Glomerular endothelial cell (primary cell): ENCODE measurements around the gene TMEM255B. TPM values are rescaled to one million over a fixed set of nuclear protein-coding genes. Genes with fewer than 3 reads are reported as not detected.

Source experiments
- DNase-seq: peaks from one replicate; pipeline ENCODE4 v3.0.0-alpha.2; 2011; ENCODE audit warnings: low read depth, low spot score; ENCODE audit errors: extremely low read depth
- total RNA-seq: library from RNA; depleted of rRNA; stranded (reverse); fragments of >200 nt; gene quantifications from 2 replicates; pipeline ENCODE4 v1.2.3, GENCODE V29; 2015

The TMEM255B gene
- total RNA-seq, 1 donor from 2014 or later = 64.3 TPM

DNA sequence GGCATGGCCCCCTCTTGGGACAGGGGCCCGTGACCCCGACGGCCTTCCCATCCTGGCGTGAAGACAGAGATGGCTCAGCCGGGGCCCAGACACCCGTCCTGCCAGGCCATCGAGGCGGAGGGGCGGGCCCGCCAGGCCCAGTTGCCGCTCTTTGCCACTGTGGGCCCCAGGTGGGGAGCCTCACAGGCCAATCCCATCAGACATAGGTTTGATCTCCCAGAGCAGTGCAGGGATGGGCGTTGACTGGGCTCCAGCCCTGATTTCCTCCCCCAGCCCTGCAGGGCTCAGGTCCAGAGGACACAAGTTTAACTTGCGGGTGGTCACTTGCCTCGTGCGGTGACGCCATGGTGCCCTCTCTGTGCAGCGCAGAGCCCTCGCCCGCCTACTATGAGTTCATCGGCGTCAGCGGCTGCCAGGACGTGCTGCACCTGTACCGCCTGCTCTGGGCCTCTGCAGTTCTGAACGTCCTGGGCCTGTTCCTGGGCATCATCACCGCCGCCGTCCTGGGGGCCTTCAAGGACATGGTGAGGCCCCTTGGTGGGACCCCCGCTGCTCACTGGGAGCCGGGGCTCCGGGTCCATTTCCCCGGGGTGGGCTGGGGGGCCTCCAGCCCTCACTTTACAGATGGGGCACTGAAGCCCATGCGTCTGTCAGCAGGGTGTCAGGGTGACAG, 42.4 kb downstream of the TMEM255B start:
- no peak for DNase-seq

DNA sequence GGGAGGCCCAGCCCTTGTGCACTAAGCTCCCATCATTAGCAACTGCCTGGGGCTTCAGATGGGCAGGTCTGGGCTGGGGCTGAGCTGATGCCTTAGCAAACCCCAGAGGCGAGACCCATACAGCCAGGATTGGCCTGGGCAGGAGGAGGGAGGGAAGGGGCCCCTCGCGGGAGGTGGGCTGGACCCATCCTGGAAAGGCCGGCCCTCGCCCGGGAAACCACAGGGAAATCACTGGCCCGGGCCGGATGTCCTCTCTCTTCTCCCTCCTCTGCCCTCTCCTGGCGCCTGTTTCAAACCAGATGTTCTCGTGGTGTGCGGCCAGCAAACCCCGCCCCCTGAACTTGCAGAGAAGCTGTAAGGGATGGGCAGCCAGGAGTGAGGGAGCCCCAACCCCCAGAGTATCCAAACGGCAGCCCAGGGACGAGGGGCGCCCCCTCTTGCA, 43.1 kb downstream of the TMEM255B start:
- DNase-seq = no peak

DNA sequence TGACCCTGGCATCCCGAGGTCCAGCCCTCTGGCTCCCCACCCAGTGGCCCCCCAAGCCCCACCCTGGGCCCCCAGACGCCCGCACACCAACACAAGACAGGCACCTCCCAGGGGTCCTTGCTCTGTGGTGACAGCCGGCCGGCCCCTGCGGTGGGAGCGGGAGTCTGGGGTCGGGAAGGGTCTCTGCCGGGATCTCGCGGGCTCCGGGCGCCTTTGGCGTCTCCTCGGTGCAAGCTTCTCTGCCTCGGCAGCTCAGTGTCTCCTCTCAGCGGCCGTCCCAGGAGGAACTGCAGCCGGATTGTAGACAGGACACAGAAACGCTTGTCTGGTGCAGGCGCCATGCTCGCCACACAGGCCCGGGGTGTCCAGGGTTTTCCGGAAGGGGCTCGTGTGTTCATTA, 43.7 kb downstream of the TMEM255B start:
- DNase-seq = no peak

DNA sequence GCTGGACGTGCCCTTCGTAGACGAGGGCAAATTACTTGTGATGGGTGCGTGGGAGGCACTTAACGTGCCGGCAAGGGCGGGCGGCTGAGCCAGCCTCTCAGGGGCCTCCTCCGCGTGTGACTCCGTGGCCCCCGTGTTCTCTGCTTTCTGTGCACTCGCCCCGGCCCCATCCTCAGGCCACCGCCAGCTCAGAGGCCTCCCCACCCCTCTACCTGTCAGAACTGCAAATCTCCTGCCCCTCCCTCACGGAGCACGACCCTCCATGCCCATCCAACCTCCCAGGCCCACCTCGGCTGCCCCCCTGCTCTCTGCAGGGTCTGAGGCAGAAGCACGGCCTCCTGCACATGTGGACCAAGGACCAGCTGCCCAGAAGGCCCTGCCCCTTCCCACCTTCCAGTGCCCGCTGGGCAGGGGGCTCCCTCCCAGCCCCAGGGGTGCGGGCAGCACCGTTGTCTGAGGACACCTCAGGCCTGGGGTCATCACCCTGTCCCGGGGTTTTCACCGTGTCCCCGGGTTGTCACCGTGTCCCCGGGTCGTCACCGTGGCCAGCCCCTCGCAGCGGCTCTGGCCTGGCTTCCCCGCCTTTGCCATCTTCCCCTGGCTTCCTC, 44.5 kb downstream of the TMEM255B start:
- no peak for DNase-seq

DNA sequence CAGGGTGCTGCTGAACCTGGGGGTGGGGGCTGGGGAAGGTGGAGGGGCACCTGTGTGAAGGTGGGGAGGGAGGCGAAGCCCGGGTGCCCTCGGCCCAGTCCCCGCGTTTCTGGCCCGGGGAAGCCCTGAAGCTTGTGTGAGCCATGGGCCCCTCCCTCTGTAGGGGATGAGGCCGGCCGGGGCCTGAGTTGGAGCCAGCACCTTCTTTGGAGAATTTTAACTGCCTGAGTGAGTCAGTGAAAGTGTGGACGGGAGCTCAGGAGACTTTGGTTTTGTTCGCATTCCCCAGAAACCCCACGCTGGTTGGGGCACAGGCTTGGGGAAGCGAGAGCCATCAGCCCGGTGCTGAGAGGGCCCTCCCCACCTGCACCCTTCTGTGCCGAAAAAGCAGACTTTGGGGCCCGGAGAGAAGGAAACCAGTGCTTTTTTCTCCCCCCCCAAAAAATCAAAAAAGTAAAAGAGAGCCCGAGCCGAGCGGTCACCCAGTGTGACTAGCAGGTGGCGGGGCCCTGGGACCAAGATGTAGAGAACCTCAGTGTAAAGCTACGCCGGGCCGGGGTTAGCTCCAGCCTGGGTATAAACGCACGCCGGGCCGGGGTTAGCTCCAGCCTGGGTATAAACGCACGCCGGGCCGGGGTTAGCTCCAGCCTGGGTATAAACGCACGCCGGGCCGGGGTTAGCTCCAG, 45.1 kb downstream of the TMEM255B start:
- DNase-seq = no peak

DNA sequence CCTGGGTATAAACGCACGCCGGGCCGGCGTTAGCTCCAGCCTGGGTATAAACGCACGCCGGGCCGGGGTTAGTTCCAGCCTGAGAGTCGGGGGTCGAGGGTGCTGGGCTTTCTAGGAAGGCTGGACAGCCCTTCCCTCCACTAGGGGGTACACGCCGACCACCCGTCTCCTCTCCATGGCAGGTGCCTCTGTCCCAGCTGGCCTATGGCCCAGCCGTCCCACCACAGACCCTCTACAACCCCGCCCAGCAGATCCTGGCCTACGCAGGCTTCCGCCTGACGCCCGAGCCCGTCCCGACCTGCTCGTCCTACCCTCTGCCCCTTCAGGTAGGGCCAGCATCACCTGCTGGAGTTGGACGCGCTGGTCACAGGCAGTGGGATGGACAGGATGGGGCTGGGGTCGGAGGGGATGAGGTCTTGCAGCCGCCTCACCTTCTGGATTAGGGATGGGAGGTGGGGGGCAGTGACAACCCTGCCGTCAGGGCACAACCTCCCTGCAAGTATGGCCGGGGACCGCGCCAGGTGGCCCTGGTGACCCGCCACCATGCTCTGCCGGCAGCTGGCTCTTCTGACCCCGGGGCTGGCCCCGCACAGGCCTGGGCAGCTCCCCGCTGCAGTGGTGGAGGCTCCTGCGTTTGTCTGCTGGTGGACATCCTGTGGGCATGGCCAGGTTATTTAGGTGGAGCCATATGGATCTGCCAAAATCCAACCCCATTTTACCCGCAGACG, 45.8 kb downstream of the TMEM255B start:
- DNase-seq = no peak

DNA sequence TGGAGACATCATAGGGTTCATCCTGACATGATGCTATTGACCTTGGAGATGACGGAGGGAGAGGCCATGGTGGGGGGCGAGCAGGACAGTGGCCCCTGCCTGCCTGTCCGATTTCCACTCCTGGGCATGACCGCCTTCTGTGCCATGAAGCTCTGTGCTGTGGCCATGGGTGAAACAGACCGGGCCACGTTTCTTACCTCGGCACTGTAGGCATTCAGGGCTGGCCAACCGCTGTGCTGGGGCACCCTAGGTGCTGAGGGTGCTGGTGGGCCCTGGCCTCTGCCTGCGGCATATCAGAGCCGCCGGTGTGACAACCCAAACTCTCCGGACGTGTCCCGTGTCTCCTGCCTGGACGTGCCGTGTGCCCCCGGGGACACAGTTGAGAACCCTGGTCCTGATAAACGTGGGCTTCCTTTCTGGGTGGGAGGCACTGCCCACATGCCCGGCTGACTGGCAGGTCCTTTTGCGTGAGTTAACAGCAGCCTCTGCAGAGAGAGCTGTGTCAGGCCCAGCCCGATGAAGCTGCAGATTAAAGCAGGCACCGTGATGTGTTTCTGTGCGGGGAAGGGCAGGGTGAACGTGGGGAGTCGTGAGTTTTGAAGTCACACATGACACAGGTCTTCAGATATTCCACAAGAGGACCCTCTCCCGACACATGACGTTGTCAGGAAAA, 46.5 kb downstream of the TMEM255B start:
- no peak for DNase-seq

DNA sequence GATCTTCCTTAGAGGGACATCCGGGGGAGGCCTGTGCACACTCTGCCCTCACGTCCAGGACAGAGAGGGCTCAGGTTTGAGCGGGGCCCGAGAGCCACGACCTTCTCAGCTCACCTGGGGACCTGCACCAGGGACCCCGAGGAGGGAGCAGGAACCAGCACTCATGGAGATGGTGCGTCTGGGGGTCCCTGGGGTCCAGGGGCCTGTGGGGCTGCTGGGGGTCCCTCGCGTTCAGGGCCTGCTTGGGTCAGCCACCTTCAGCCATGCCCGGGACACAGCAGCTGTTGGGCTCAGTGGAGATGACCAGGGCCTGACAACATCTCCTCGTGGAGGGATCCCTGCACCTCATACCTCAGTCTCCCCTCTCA, 47.1 kb downstream of the TMEM255B start:
- no peak for DNase-seq

DNA sequence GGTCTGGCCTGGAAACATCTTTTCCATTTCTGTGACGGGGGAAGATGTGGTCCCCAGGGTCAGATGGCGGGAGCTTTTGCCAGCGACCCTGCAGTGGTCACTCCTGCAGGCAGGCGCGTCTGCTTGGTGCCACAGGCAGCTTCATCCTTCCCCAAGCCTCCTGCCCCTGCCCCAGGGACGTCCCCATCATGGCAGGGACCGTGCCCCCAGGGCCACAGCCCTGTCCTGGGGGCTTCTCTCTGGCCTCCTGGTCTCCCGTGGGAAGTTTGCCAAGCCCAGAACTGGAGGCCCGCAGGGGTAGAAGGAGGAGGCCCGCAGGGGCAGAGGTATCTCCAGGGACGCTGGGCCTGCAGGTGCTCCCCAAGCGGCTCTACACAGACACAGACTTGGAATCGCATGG, 47.5 kb downstream of the TMEM255B start:
- DNase-seq = no peak

DNA sequence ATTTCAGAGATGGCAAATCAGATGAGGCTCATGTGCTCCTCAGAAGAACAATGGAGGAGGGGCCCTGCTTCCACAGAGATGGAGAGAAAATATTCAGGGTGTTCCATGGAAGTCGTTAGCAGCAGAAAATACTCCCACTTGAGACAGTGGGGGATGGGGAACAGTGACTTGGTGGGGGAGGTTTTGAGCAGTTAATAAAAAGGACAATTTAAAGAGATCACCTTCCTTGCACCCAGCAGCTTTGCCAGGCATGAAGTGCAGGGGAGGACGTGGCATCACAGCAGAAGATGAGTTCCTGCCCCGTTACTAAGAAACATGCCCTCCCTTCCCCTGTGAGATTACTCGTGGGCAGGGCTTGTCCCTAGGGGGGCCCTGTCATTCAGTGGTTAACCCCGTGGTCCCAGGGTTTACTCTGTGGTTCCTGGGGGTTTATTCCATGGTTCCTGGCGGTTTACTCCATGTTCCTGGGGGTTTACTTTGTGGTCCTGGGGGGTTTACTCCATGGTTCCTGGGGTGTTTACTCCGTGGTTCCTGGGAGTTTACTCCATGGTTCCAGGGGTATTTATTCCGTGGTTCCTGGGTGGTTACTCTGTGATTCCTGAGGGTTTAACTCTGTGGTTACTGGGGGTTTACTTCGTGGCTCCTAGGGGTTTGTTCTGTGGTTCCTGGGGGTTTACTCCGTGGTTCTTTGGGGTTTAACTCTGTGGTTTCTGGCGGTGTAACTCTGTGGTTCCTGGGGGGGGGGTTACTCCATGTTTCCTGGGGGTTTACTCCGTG, 49.2 kb downstream of the TMEM255B start:
- no peak for DNase-seq

DNA sequence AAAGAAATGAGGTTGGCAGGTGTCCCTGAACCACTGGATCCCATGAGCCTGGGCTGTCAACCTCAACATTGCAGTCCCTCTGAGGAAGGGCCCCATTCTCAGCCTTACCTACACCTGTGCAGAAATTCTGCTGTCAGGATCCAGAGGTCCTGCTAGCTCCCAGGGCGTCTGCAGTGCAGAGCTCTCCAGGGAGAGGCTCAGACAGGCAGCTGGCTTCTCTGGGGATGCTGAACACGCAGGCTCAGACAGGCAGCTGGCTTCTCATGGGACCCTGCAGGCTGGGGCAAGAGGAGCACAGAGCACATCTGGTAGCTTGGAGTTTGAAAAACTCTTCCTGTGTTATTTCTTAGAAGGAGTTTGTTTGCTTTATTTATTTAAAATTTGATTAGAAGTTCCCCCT, 50.9 kb downstream of the TMEM255B start:
- DNase-seq = no peak

DNA sequence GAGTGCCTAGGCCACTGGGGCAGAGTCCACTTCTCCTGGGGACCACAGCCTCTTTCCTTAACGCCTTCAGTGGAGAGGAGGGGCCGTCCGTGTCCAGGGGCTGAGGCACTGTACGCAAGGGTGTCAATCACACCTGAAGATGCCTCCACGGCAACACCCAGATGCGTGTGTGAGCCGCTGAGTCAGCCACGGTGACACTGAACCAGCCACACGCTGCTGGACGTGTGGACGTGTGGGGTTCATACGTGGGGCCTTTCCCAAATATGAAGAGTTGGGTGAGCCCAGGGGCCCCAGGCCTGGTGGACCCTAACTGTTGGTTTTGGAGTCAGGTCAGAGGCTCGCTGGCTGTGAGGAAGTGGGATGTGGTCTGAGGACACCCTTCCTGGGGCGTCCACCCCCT, 51.6 kb downstream of the TMEM255B start:
- DNase-seq = no peak

DNA sequence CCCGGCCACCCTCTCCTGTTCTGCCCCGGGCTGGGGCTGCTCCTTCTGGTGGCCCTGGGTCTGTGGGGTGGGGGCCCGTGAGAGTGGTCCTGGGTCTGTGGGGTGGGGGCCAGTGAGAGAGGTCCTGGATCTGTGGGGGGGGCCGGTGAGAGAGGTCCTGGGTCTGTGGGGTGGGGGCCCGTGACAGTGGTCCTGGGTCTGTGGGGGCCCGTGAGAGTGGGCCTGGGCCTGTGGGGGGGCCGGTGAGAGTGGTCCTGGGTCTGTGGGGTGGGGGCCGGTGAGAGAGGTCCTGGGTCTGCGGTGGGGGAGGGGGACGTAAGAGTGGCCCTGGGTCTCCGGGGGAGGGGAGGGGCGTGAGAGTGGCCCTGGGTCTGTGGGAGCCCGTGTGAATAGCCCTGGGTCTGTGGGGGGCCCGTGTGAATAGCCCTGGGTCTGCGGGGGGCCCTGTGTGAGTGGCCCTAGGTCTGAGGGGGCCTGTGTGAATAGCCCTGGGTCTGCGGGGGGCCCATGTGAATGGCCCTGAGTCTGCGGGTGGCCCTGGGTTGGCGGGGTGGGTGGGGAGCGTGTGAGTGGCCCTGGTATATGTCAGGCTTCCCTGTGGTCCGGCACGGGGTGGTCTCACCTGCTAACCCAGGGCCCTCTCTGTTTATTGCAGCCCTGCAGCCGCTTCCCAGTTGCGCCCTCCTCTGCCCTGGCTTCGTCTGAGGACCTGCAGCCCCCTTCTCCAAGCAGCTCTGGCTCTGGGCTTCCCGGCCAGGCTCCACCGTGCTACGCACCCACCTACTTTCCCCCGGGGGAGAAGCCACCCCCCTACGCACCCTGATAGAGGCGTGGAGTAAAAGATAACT, 52.3 kb downstream of the TMEM255B start:
- no peak for DNase-seq

DNA sequence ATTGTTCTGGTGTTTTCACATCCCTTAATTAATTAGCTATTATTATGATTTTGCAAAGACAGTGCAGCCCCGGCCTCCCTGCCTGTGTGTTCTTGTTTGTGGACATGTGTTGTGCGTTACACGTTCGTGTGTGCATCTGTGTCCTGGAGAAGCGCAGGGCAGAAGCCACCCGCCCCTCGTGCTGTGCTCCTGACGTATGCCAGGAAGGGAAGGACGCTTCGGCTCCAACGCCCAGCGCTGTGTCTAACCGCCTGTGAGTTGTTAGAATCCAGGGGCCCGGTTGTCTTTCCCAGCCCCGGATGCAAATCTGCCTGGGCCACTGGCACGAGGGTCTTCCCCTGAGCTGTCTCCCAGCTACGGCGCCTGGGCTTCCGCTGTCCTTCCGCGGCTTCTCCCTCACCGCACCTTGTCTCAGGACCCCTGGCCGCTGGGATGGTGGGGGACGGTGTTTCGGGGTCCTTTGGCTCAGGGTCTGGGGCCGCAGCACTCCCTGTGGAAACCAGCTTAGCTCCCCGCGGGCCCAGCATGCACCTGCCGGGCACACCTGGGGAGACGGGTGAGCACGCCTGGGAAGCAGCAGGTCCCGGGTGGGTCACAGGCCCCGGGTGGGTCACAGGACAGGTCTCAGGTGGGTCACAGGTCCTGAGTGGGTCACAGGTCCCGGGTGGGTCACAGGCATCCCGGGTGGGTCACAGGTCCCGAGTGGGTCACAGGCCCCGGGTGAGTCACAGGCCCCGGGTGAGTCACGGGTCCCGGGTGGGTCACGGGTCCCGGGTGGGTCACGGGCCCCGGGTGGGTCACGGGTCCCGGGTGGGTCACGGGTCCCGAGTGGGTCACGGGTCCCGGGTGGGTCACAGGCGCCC, 53.4 kb downstream of the TMEM255B start:
- no peak for DNase-seq

DNA sequence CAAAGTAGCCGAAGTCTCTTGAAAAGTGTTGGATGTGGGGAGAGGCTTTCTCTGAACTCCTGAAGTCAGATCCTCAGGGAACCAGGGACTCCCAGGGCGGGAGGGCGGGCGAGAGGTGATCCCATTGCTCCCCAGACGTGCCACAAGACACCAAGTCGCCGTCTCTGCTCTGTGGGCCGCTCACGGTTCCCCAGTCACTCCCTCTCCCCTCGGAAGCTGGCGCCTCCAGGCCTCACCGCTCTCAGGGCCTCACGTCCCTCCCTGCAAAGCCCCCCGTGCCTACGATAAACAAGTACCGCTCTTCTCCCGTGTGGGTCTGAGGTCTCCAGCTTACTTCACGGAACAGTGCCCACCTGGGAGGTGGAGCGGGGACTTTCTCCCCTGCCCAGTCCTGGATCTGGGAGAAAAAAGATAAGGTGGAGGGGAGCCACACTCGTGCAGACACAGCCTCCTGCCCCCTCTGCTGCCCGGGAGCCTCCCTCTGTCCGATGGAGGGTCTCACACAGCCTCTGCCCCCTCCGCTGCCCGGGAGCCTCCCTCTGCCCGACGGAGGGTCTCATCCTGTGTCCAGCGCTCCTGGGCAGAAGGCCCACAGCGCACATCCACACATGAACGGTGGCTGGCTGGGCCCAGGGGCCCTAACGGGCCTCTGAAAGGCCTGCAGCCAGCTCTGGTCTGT, 54.2 kb downstream of the TMEM255B start:
- no peak for DNase-seq

DNA sequence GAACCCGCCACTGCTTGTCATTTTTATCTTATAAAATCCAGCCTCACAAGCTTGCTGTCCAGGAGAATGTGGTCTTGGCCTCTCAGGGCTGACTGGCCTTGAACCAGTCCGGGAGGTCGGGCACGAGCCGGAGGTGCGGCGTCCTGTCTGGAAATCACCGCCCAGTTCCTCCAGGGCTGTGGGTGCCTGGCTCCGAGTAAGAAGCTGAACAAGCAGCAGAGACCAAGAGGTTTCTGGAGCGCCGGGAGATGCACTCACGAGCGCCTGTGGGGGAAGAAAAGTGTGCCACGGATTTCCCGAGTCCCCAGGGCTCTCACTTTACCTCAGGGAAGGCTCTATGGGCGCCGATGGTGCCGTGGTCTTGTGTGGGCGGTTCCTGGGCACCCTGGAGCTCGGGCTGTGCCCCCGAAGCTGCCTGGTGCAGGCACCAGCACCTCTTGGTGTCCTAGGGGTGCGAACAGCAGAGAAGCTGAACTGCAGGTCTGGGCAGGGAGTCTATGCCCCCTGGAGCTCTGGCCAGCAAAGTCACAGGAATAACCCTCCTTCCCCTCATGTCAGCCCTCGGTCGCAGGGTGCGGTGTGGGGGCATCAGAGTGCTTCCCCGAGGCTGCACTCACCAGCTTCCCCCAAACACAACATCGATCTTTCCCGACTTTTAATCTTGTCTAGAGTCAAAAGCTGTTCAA, 54.9 kb downstream of the TMEM255B start:
- no peak for DNase-seq

DNA sequence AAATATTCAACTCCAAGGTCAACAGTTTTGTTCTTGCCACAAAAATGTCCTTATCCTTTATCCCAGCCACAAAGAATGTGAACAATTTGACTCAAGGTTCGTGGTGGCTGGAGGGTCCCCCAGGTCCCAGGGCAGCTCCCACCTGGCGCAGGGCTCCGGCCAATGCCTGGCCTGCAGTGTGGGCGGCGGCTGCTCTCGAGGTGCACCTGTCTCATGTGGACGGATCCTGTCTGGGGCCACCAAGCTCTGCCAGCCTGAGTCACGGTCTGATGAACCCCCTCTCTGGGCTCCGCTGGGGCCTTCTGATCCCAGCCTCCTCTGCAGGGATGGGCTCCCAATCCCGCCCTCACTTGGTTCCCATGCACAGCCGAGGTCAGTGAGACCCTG, 55.4 kb downstream of the TMEM255B start:
- no peak for DNase-seq
